H9 (cell line): ENCODE measurements around the gene LRP8. TPM values are rescaled to one million over a fixed set of nuclear protein-coding genes. Genes with fewer than 3 reads are reported as not detected.

ENCODE experiments used
- DNase-seq: peaks from one replicate; pipeline ENCODE4 v3.0.0-alpha.2; 2017
- H2AFZ ChIP-seq: one replicate; pipeline ENCODE4 v1.6.1; 2013; ENCODE audit warnings: mild to moderate bottlenecking, low read length, control low read depth, moderate library complexity
- H2AK5ac ChIP-seq: 2 replicates; pipeline ENCODE4 v1.6.1; 2013; ENCODE audit warnings: low read length, control low read depth, mixed read lengths; ENCODE audit not compliant: insufficient read length
- H2BK120ac ChIP-seq: one replicate; pipeline ENCODE4 v1.6.1; 2013; ENCODE audit warnings: low read depth, mild to moderate bottlenecking, low read length, control low read depth, inconsistent platforms; ENCODE audit not compliant: poor library complexity, severe bottlenecking
- H2BK12ac ChIP-seq: 2 replicates; pipeline ENCODE4 v1.6.1; 2013; ENCODE audit warnings: low read length, control low read depth, mixed read lengths, low read depth; ENCODE audit not compliant: insufficient read length
- H2BK15ac ChIP-seq: 2 replicates; pipeline ENCODE4 v1.6.1; 2013; ENCODE audit warnings: low read depth, low read length, control low read depth
- H2BK20ac ChIP-seq: one replicate; pipeline ENCODE4 v1.6.1; 2013; ENCODE audit warnings: low read depth, mild to moderate bottlenecking, low read length, control low read depth, inconsistent platforms; ENCODE audit not compliant: poor library complexity, severe bottlenecking
- H2BK5ac ChIP-seq: 2 replicates; pipeline ENCODE4 v1.6.1; 2013; ENCODE audit warnings: low read length, control low read depth, mixed read lengths; ENCODE audit not compliant: insufficient read length
- H3K14ac ChIP-seq: 2 replicates; pipeline ENCODE4 v1.6.1; 2013; ENCODE audit warnings: low read length, control low read depth; ENCODE audit not compliant: insufficient read depth
- H3K18ac ChIP-seq: 2 replicates; pipeline ENCODE4 v1.6.1; 2013; ENCODE audit warnings: low read depth, mild to moderate bottlenecking, mixed read lengths, low read length, control low read depth; ENCODE audit not compliant: insufficient read length
- H3K23ac ChIP-seq: 2 replicates; pipeline ENCODE4 v1.6.1; 2013; ENCODE audit warnings: low read length, control low read depth, mixed read lengths, low read depth; ENCODE audit not compliant: insufficient read length
- H3K23me2 ChIP-seq: 2 replicates; pipeline ENCODE4 v1.6.1; 2013; ENCODE audit warnings: low read depth, mild to moderate bottlenecking, mixed read lengths, low read length, control low read depth; ENCODE audit not compliant: insufficient read length, poor library complexity, severe bottlenecking
- H3K27ac ChIP-seq: 2 replicates; pipeline ENCODE4 v1.5.1; 2013; ENCODE audit warnings: low read length, control low read depth, mixed read lengths, low read depth; ENCODE audit not compliant: insufficient read length
- H3K27me3 ChIP-seq: 2 replicates; pipeline ENCODE4 v1.6.1; 2013; ENCODE audit warnings: low read length, control low read depth, inconsistent platforms; ENCODE audit not compliant: insufficient read depth
- H3K4ac ChIP-seq: 2 replicates; pipeline ENCODE4 v1.6.1; 2013; ENCODE audit warnings: low read depth, mild to moderate bottlenecking, control low read depth, inconsistent platforms, low read length, moderate library complexity
- H3K4me1 ChIP-seq: 2 replicates; pipeline ENCODE4 v1.6.1; 2013; ENCODE audit warnings: low read length, control low read depth, inconsistent platforms; ENCODE audit not compliant: insufficient read depth
- H3K4me2 ChIP-seq: 2 replicates; pipeline ENCODE4 v1.6.1; 2013; ENCODE audit warnings: low read length, control low read depth, mixed read lengths; ENCODE audit not compliant: insufficient read length, insufficient read depth
- H3K56ac ChIP-seq: 2 replicates; pipeline ENCODE4 v1.6.1; 2013; ENCODE audit warnings: low read depth, mild to moderate bottlenecking, mixed read lengths, low read length, control low read depth; ENCODE audit not compliant: insufficient read length
- H3K79me1 ChIP-seq: 2 replicates; pipeline ENCODE4 v1.6.1; 2013; ENCODE audit warnings: low read depth, mild to moderate bottlenecking, moderate library complexity, low read length, control low read depth, inconsistent platforms; ENCODE audit not compliant: insufficient read depth, poor library complexity, severe bottlenecking
- H3K79me2 ChIP-seq: 2 replicates; pipeline ENCODE4 v1.6.1; 2013; ENCODE audit warnings: low read length, control low read depth, inconsistent platforms; ENCODE audit not compliant: insufficient read depth
- H3K9ac ChIP-seq: 2 replicates; pipeline ENCODE4 v1.6.1; 2013; ENCODE audit warnings: low read length, control low read depth, mixed read lengths; ENCODE audit not compliant: insufficient read length; ENCODE audit errors: extremely low read depth
- H3K9me3 ChIP-seq: one replicate; pipeline ENCODE4 v1.6.1; 2013; ENCODE audit warnings: low read depth, low read length, inconsistent platforms; ENCODE audit not compliant: control insufficient read depth
- H3T11ph ChIP-seq: one replicate; pipeline ENCODE4 v1.6.1; 2013; ENCODE audit warnings: mild to moderate bottlenecking, low read length, control low read depth, inconsistent platforms
- H4K20me1 ChIP-seq: one replicate; pipeline ENCODE4 v1.6.1; 2013; ENCODE audit not compliant: control insufficient read depth, insufficient read length, insufficient read depth
- H4K5ac ChIP-seq: 2 replicates; pipeline ENCODE4 v1.6.1; 2013; ENCODE audit warnings: low read depth, mild to moderate bottlenecking, mixed read lengths, low read length, control low read depth; ENCODE audit not compliant: insufficient read length
- H4K8ac ChIP-seq: replicated peaks from 2 replicates; pipeline ENCODE4 v1.6.1; 2013; ENCODE audit warnings: low read length, control low read depth, mixed read lengths, low read depth; ENCODE audit not compliant: insufficient read length
- H4K91ac ChIP-seq: 2 replicates; pipeline ENCODE4 v1.6.1; 2013; ENCODE audit warnings: low read depth, mild to moderate bottlenecking, moderate library complexity, mixed read lengths, low read length, control low read depth; ENCODE audit not compliant: insufficient read length
- H3K27ac Mint-ChIP-seq, 3 experiments: 2 replicates in 2 of 3; 3 replicates in 1 of 3; pipeline ENCODE4 v1.8.0; 2020 to 2021; ENCODE audit warnings: mixed read lengths in 3 of 3, mild to moderate bottlenecking in 1 of 3, moderate library complexity in 1 of 3
- H3K27me3 Mint-ChIP-seq: 2 replicates; pipeline ENCODE4 v1.8.0; 2021; ENCODE audit warnings: low read depth, mild to moderate bottlenecking, moderate library complexity, mixed read lengths
- H3K36me3 Mint-ChIP-seq, 3 experiments: 2 replicates in 2 of 3; 3 replicates in 1 of 3; pipeline ENCODE4 v1.8.0; 2020 to 2021; ENCODE audit warnings: low read depth in 3 of 3, mixed read lengths in 3 of 3; ENCODE audit not compliant: insufficient read depth in 1 of 3
- H3K4me1 Mint-ChIP-seq, 2 experiments: 2 replicates each; pipeline ENCODE4 v1.8.0; 2020; ENCODE audit warnings: mixed read lengths in 2 of 2
- H3K4me3 Mint-ChIP-seq, 2 experiments: 2 replicates in 1 of 2; 3 replicates in 1 of 2; pipeline ENCODE4 v1.8.0; 2020 to 2021; ENCODE audit warnings: mild to moderate bottlenecking in 2 of 2, mixed read lengths in 2 of 2, moderate library complexity in 1 of 2
- H3K9me3 Mint-ChIP-seq, 2 experiments: 2 replicates in 1 of 2; 3 replicates in 1 of 2; pipeline ENCODE4 v1.8.0; 2020; ENCODE audit warnings: mild to moderate bottlenecking in 2 of 2, mixed read lengths in 2 of 2, moderate library complexity in 1 of 2
- CTCF ChIP-seq: fragments of 200-600 bp; sonication (generic); conservative IDR thresholded peaks from 3 replicates; pipeline ENCODE4 v1.8.0; 2021; ENCODE audit warnings: antibody characterized with exemption, mild to moderate bottlenecking
- WGBS: extraction: QIAGEN DNeasy Blood & Tissue Kit; methylation state at CpG from one replicate; pipeline ENCODE4 v1.1.7; 2013; ENCODE audit warnings: missing lambda C conversion rate, low lambda C conversion rate, mixed read lengths; ENCODE audit not compliant: insufficient read length; ENCODE audit errors: extremely low coverage; 5-methylcytosine and 5-hydroxymethylcytosine counted together
- total RNA-seq: library from RNA; stranded (reverse); gene quantifications from 2 replicates; pipeline ENCODE4 v1.2.1, GENCODE V29; 2021

LRP8 gene
- total RNA-seq, 1 experiment from 2014 or later, result 78.6 TPM

DNA sequence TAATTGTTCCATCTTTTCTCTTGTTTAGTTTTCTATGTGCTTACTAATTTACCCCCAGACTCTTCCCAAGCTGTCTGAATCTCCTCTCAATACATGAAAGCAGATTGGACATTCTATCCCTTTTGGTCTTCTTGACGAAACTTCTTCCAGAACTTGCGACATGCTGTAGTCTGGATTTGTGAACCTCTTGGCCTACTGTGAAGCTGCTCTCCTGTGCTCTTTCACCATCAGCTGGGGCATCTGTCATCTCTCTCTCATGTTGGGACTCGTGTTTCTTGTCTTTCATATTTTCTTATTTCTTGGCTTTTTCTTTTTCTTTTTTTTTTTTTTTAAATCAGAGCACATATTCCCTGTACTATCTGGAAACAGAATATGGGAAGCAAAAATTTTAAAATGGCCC, 124.4 kb downstream of the LRP8 start:
- Mint-ChIP-seq H3K27ac (no peak overlapping the region), H3K36me3 (peaks cover 59 to 76% (median 71%) of the 10 kb centered on the region in 3 experiments), H3K27me3 (peaks cover 1% of the 10 kb centered on the region; the same call in 1 of the 2 replicates), H3K9me3 (peaks cover 38 to 39% of the 10 kb centered on the region in 2 experiments), H3K4me3 (no peak overlapping the region), H3K4me1 (no peaks in the 10 kb centered on the region; a peak in 2 of 4 replicates)
- H3K23me2 ChIP-seq, result no peaks in the 10 kb centered on the region
- H4K20me1 ChIP-seq, result no peaks in the 10 kb centered on the region
- H4K8ac ChIP-seq, result no peak overlapping the region
- H3K79me2 ChIP-seq, result no peaks in the 10 kb centered on the region
- no peaks in the 10 kb centered on the region for H3K4me1 ChIP-seq
- H3K23ac ChIP-seq, result no peak overlapping the region
- no peak overlapping the region for H2BK5ac ChIP-seq
- H2BK12ac ChIP-seq, result no peak overlapping the region
- no peak overlapping the region for H3K56ac ChIP-seq
- no peak overlapping the region for H2AK5ac ChIP-seq
- H2BK20ac ChIP-seq, result no peak overlapping the region
- H3K27me3 ChIP-seq, result no peaks in the 10 kb centered on the region
- no peak for DNase-seq
- H3K4ac ChIP-seq, result no peak overlapping the region
- H3K18ac ChIP-seq, result no peak overlapping the region
- WGBS, result no CpG with 5 or more reads among the region's 3 CpGs
- H2BK15ac ChIP-seq, result no peak overlapping the region
- H4K91ac ChIP-seq, result no peak overlapping the region
- H3K79me1 ChIP-seq, result no peaks in the 10 kb centered on the region
- no peak overlapping the region for H3K27ac ChIP-seq
- no peak overlapping the region for H4K5ac ChIP-seq
- no peak overlapping the region for H2AFZ ChIP-seq
- H3T11ph ChIP-seq, result no peak overlapping the region
- no peak overlapping the region for H3K9ac ChIP-seq
- TF ChIP-seq CTCF, result no peak
- H3K14ac ChIP-seq, result no peak overlapping the region
- no peak overlapping the region for H3K4me2 ChIP-seq
- peaks cover 26% of the 10 kb centered on the region for H3K9me3 ChIP-seq
- no peak overlapping the region for H2BK120ac ChIP-seq
